HUES6 (cell line): ENCODE data around the gene ZBTB7B.

Experiments used
- H3K27ac ChIP-seq: 2 replicates; pipeline ENCODE4 v1.7.0; 2013; ENCODE audit warnings: low read depth, mild to moderate bottlenecking, low read length, inconsistent platforms
- H3K27me3 ChIP-seq: 2 replicates; pipeline ENCODE4 v1.6.1; 2013; ENCODE audit warnings: low read length; ENCODE audit not compliant: control insufficient read depth, insufficient read depth
- H3K36me3 ChIP-seq: 2 replicates; pipeline ENCODE4 v1.6.1; 2013; ENCODE audit warnings: low read length; ENCODE audit not compliant: control insufficient read depth, insufficient read depth
- H3K4me1 ChIP-seq: 2 replicates; pipeline ENCODE4 v1.6.1; 2013; ENCODE audit warnings: low read length; ENCODE audit not compliant: control insufficient read depth, insufficient read depth
- H3K4me3 ChIP-seq: 2 replicates; pipeline ENCODE4 v1.5.1; 2013; ENCODE audit warnings: low read depth, low read length
- H3K9ac ChIP-seq: one replicate; pipeline ENCODE4 v1.6.1; 2013; ENCODE audit warnings: mild to moderate bottlenecking, low read length
- H3K9me3 ChIP-seq: 2 replicates; pipeline ENCODE4 v1.6.1; 2013; ENCODE audit warnings: low read depth, low read length; ENCODE audit not compliant: control insufficient read depth, insufficient read depth

The ZBTB7B gene

GRCh38 chr1:155044812-155045657, 42.4 kb downstream of the ZBTB7B start:
- Histone ChIP-seq H3K9me3 (no peaks in the 10 kb centered on the region), H3K4me3 (no peak overlapping the region), H3K27ac (no peak overlapping the region), H3K9ac (no peak overlapping the region), H3K27me3 (no peaks in the 10 kb centered on the region), H3K4me1 (peaks cover 24% of the 10 kb centered on the region), H3K36me3 (no peaks in the 10 kb centered on the region)

- Histone ChIP-seq H3K27ac (no peak overlapping the region), H3K9me3 (no peaks in the 10 kb centered on the region), H3K4me3 (no peak overlapping the region), H3K36me3 (no peaks in the 10 kb centered on the region), H3K9ac (no peak overlapping the region), H3K27me3 (peaks cover 20% of the 10 kb centered on the region), H3K4me1 (peaks cover 37% of the 10 kb centered on the region)
Observed at GRCh38 chr1:155048449-155049334, 46.1 kb downstream of the ZBTB7B start.

- H3K27me3 ChIP-seq: peaks cover 20% of the 10 kb centered on the region
- H3K4me1 ChIP-seq: peaks cover 32% of the 10 kb centered on the region
- H3K27ac ChIP-seq: no peak overlapping the region
- peak overlapping the region; percentile 88 for H3K4me3 ChIP-seq
- peak overlapping the region; percentile 66 for H3K9ac ChIP-seq
- no peaks in the 10 kb centered on the region for H3K9me3 ChIP-seq
- H3K36me3 ChIP-seq: no peaks in the 10 kb centered on the region
Observed at GRCh38 chr1:155049651-155050559, 47.3 kb downstream of the ZBTB7B start.

GRCh38 chr1:155050560-155051341, 48.1 kb downstream of the ZBTB7B start, which contains the start of gene ADAM15:
ADAM15 (plus strand) TSS chr1:155051316; CDS start chr1:155051387, 71 bp downstream.
- H3K27me3 ChIP-seq: peaks cover 20% of the 10 kb centered on the region
- peak within 1 kb of the TSS; percentile 24; the same call in 1 of the 2 replicates for H3K27ac ChIP-seq
- H3K4me3 ChIP-seq: peak within 1 kb of the TSS; percentile 88
- peaks cover 32% of the 10 kb centered on the region for H3K4me1 ChIP-seq
- H3K36me3 ChIP-seq: no peaks in the 10 kb centered on the region
- H3K9me3 ChIP-seq: no peaks in the 10 kb centered on the region
- H3K9ac ChIP-seq: peak within 1 kb of the TSS; percentile 78

- H3K9ac ChIP-seq: peak overlapping the region; percentile 29
- peaks cover 3% of the 10 kb centered on the region; the same call in 1 of the 2 replicates for H3K36me3 ChIP-seq
- H3K4me1 ChIP-seq: peaks cover 28% of the 10 kb centered on the region
- peaks cover 20% of the 10 kb centered on the region for H3K27me3 ChIP-seq
- no peaks in the 10 kb centered on the region for H3K9me3 ChIP-seq
- H3K27ac ChIP-seq: no peak overlapping the region
- H3K4me3 ChIP-seq: peak overlapping the region; percentile 88
Observed at GRCh38 chr1:155051342-155051776, 48.8 kb downstream of the ZBTB7B start.

- H3K36me3 ChIP-seq: peaks cover 3% of the 10 kb centered on the region; the same call in 1 of the 2 replicates
- peaks cover 20% of the 10 kb centered on the region for H3K27me3 ChIP-seq
- peak overlapping the region; percentile 88 for H3K4me3 ChIP-seq
- H3K4me1 ChIP-seq: peaks cover 28% of the 10 kb centered on the region
- H3K9me3 ChIP-seq: no peaks in the 10 kb centered on the region
- H3K9ac ChIP-seq: peak overlapping the region; percentile 30
- H3K27ac ChIP-seq: no peak overlapping the region
Observed at GRCh38 chr1:155051777-155052398, 49.3 kb downstream of the ZBTB7B start.

GRCh38 chr1:155052439-155053395, 50.1 kb downstream of the ZBTB7B start:
- Histone ChIP-seq H3K4me1 (peaks cover 26% of the 10 kb centered on the region), H3K36me3 (peaks cover 6% of the 10 kb centered on the region; the same call in 1 of the 2 replicates), H3K9me3 (no peaks in the 10 kb centered on the region), H3K27ac (no peak overlapping the region), H3K9ac (peak overlapping the region; percentile 30), H3K27me3 (peaks cover 20% of the 10 kb centered on the region), H3K4me3 (peak overlapping the region; percentile 88)

- Histone ChIP-seq H3K36me3 (peaks cover 13% of the 10 kb centered on the region), H3K27ac (no peak overlapping the region), H3K9ac (no peak overlapping the region), H3K9me3 (no peaks in the 10 kb centered on the region), H3K4me1 (peaks cover 20% of the 10 kb centered on the region), H3K27me3 (peaks cover 20% of the 10 kb centered on the region), H3K4me3 (no peak overlapping the region)
Observed at GRCh38 chr1:155053531-155054105, 51.0 kb downstream of the ZBTB7B start.
